OCI-LY7 (cell line): Measurements from ENCODE around the gene KAZN.

Source experiments
- CTCF ChIP-seq: fragments of 200-600 bp; sonication (generic); conservative IDR thresholded peaks from 2 replicates; pipeline ENCODE4 v1.5.1; 2014; ENCODE audit warnings: mild to moderate bottlenecking, antibody characterized with exemption, low read length, moderate library complexity, mixed read lengths
- EZH2phosphoT487 ChIP-seq: fragments of 200-600 bp; sonication (generic); IDR thresholded peaks from 2 replicates; pipeline ENCODE4 v1.6.1; 2018; ENCODE audit warnings: low read depth, borderline replicate concordance, mild to moderate bottlenecking, mixed run types, antibody characterized with exemption, low read length, moderate library complexity, mixed read lengths

- no peak for TF ChIP-seq CTCF
- TF ChIP-seq EZH2phosphoT487: no peak
Observed at GRCh38 chr1:14826731-14827326, 228.3 kb downstream of the KAZN start.
